Activated CD8-positive, alpha-beta memory T cell treated with anti-CD3 and anti-CD28 coated beads, Interleukin-2, amount 50 U/mL, for 4 hours (primary cell): ENCODE results near the gene SLC44A2.

Experiments
- DNase-seq: peaks from one replicate; pipeline ENCODE4 v3.0.0-alpha.2; 2020

SLC44A2 gene

DNA sequence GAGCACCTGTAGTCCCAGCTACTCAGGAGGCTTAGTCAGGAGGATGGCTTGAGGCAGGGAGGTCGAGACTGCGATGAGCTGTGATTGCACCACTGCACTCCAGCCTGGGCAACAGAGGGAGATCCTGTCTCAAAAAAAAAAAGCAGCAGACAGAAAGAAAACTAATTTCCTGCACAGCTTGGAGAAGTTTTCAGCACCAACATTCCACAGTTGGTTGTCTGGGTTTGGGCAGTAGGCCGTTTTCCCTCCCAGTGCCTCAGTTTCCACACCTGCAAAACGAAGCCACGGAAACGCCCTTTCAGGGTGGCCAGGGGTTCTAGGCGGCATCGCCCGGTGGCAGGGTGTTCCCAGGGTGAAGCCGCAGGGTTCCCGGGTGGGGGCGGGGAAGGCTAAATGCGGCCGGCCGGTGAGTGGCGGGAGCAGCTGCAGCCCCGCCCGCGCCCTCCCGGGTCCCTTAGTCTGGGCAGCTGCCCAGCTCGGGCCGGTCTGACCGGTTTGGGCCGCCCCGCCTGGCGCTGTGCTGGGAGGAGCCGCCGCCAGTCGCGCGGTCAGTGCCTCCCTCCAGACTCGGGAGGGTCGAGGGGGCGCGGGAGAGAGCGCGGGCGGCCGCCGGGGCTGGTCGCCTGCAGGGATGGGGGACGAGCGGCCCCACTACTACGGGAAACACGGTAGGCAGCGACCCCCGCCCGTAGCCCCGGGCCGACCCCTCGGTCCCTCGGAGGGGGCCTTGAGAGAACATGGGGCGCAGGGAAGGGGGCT lies at the start of gene SLC44A2:
SLC44A2 (plus strand) TSS at position 551 of the 759 bp plus-strand sequence; CDS start at position 632, 81 bp downstream.
- DNase-seq = no peak

GRCh38 chr19:10577951-10578350 lies 47.4 kb upstream of the SLC44A2 start:
- no peak for DNase-seq

DNA sequence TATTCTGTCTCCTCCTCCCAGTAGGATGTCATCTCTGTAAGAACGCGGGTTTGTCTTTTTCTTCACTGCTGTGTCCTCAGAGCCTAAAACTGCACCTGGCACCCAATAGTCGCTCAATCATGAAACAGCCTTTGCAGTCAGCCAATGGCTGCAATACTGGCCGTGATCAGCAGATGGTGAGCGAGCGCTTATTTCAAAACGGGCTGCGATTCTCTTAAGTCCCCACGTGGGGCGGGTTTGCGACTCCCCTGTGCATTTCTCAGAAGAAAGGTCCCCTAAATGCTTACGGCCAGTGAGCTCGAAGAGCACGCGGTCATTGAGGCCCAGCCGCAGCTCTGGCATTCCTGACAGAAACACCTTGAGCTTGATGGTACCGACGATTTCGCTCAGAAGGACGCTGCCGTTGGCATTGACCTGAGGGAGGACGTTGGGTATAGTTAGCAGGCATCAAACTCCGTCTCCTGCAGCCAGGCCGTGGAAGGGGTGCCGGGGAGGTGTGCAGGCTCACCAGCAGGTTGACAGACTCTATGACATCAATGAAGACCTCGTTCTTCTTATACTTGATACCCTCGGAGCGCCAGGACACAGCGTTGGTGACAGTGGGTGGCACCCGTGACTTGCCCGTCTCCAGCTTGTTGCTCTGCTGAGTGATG lies 44.2 kb upstream of the SLC44A2 start:
- peak; percentile 92 for DNase-seq

- no peak for DNase-seq
Observed at GRCh38 chr19:10582091-10582490, 43.3 kb upstream of the SLC44A2 start.

- no peak for DNase-seq
Observed at GRCh38 chr19:10583036-10583776, 42.1 kb upstream of the SLC44A2 start.

- DNase-seq = no peak
Observed at GRCh38 chr19:10586396-10586795, 39.0 kb upstream of the SLC44A2 start.

- DNase-seq = no peak
Observed at GRCh38 chr19:10587022-10587838, 38.1 kb upstream of the SLC44A2 start, which contains the start of gene AP1M2. AP1M2 (minus strand) TSS chr19:10587312; CDS start chr19:10587231, 81 bp downstream.

GRCh38 chr19:10587839-10588150 lies 37.6 kb upstream of the SLC44A2 start:
- no peak for DNase-seq

GRCh38 chr19:10593148-10593547 lies 32.2 kb upstream of the SLC44A2 start:
- no peak for DNase-seq

- DNase-seq = no peak
Observed at GRCh38 chr19:10593820-10594637, 31.3 kb upstream of the SLC44A2 start.

GRCh38 chr19:10600149-10600548 lies 25.2 kb upstream of the SLC44A2 start:
- no peak for DNase-seq

- no peak for DNase-seq
Observed at GRCh38 chr19:10601999-10602329, 23.4 kb upstream of the SLC44A2 start.

GRCh38 chr19:10602330-10603083 lies 22.8 kb upstream of the SLC44A2 start:
- DNase-seq = peak; percentile 90

GRCh38 chr19:10603084-10603872 lies 22.1 kb upstream of the SLC44A2 start:
- peak; percentile 83 for DNase-seq

- peak; percentile 43 for DNase-seq
Observed at GRCh38 chr19:10603873-10604459, 21.4 kb upstream of the SLC44A2 start.

- no peak for DNase-seq
Observed at GRCh38 chr19:10604460-10604980, 20.8 kb upstream of the SLC44A2 start.

DNA sequence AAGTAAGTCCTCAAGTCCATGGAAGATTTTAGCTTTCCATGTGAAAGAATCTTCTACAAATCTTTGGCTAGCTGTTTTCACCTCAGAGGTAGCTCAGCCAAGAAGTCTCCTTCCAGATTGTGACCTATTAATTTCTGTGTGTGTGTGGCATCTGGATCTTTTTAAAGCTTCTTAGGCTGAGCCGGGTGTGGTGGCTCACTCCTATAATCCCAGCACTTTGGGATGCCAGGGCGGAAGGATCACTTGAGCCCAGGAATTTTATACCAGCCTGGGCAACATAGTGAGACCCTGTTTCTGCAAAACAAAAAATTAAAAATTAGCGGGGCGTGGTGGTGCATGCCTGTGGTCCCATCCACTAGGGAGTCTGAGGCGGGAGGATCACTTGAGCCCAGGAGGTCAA lies 13.4 kb upstream of the SLC44A2 start:
- DNase-seq = no peak

DNA sequence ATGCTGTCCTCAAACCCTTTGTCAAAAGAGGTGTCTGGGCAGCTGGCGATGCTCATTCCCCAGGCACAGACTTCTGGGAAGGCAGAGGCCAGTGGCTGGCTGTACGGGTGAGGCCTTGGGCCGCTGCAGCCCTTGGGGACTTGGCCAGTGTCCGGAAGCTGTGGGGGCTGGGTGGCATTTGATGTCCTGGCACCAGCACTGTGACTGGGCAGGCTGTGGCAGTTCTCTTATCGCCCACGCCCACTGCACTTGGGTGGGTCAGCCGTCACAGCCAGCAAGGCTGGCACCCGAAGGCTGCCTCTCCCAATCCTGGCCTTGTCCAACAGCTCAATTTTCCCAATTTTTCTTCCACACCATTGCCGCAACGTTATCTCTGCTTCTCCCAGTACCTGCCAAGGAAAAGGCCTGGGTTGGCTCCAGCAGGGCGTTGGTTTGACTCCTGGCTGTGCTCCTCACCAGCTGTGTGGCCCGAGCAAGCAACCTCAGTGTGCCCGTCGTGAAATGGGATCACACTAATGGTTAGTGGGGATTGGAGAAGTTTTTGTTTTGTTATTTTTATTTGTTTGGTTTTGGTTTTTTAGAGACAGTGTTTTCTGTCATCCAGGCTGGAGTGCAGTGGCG lies 12.7 kb upstream of the SLC44A2 start:
- DNase-seq = no peak

DNA sequence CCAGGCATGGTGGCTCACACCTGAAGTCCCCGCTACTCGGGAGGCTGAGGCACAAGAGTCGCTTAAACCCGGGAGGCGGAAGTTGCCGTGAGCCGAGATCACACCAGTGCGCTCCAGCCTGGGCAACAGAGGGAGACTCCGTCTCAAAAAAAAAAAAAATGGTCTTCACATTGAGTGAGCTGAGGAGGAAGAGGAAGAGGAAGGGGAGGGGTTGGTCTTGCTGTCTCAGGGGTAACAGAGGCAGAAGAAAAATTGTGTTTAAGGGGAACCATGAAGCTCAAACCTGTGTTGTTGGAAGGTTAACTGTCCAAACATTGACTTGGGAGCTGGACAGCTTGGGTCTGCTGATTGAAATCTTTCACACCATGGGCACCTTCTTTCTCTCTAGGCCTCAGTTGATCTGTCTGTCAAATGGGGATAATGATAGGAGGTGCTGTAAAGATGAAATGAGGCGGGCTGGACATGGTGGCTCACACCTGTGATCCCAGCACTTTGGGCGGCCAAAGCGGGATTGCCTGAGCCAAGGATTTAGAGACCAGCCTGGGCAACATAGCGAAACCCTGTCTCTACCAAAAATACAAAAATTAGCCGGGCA lies 9.8 kb upstream of the SLC44A2 start:
- no peak for DNase-seq
